HepG2 (cell line): ENCODE data around the gene TP53I3. TPM values are rescaled to one million over a fixed set of nuclear protein-coding genes. Genes with fewer than 3 reads are reported as not detected.

Source experiments
- ADNP ChIP-seq: sonication (generic); formaldehyde crosslinking; IDR thresholded peaks from 2 replicates; pipeline ENCODE4 v1.4.0; 2020; ENCODE audit warnings: missing genetic modification reagents
- KDM5A ChIP-seq: fragments of 200-600 bp; sonication (generic); IDR thresholded peaks from 2 replicates; pipeline ENCODE4 v1.7.0; 2018; ENCODE audit warnings: antibody characterized with exemption, mild to moderate bottlenecking, low read length, borderline replicate concordance
- MATR3 ChIP-seq: sonication (generic); formaldehyde crosslinking; IDR thresholded peaks from 2 replicates; pipeline ENCODE4 v1.4.0; 2020; ENCODE audit warnings: missing genetic modification reagents
- MYNN ChIP-seq: sonication (generic); formaldehyde crosslinking; IDR thresholded peaks from 2 replicates; pipeline ENCODE4 v1.4.0; 2020; ENCODE audit warnings: mild to moderate bottlenecking, low read depth, missing genetic modification reagents
- NFYB ChIP-seq: sonication (generic); formaldehyde crosslinking; IDR thresholded peaks from 2 replicates; pipeline ENCODE4 v1.4.0; 2020; ENCODE audit warnings: missing genetic modification reagents
- PITX1 ChIP-seq: sonication (generic); formaldehyde crosslinking; IDR thresholded peaks from 2 replicates; pipeline ENCODE4 v1.5.1; 2020; ENCODE audit warnings: mild to moderate bottlenecking, missing genetic modification reagents
- SP2 ChIP-seq: sonication (generic); formaldehyde crosslinking; IDR thresholded peaks from 2 replicates; pipeline ENCODE4 v1.5.1; 2020; ENCODE audit warnings: mild to moderate bottlenecking, missing genetic modification reagents
- TBX3 ChIP-seq: fragments of 450-650 bp; IDR thresholded peaks from 2 replicates; pipeline ENCODE4 v1.6.1; 2017; ENCODE audit warnings: antibody characterized with exemption, mild to moderate bottlenecking, inconsistent platforms, borderline replicate concordance
- TCF7 ChIP-seq: sonication (generic); IDR thresholded peaks from 2 replicates; pipeline ENCODE4 v1.6.1; 2016; ENCODE audit warnings: antibody characterized with exemption, low read depth
- ZFP36L1 ChIP-seq: sonication (generic); formaldehyde crosslinking; IDR thresholded peaks from 2 replicates; pipeline ENCODE4 v1.8.0; 2022; ENCODE audit warnings: mild to moderate bottlenecking, missing genetic modification reagents, moderate library complexity
- ZNF431 ChIP-seq: sonication (generic); formaldehyde crosslinking; IDR thresholded peaks from 2 replicates; pipeline ENCODE4 v1.9.0; 2022; ENCODE audit warnings: missing genetic modification reagents, low read depth, mild to moderate bottlenecking, borderline replicate concordance
- ZNF451 ChIP-seq: sonication (generic); formaldehyde crosslinking; IDR thresholded peaks from 2 replicates; pipeline ENCODE4 v1.5.0; 2020; ENCODE audit warnings: mild to moderate bottlenecking, missing genetic modification reagents
- ZNF547 ChIP-seq: sonication (generic); formaldehyde crosslinking; IDR thresholded peaks from 2 replicates; pipeline ENCODE4 v1.5.1; 2020; ENCODE audit warnings: mild to moderate bottlenecking, missing genetic modification reagents
- ZNF674 ChIP-seq: sonication (generic); formaldehyde crosslinking; IDR thresholded peaks from 2 replicates; pipeline ENCODE4 v1.5.0; 2020; ENCODE audit warnings: low read depth, mild to moderate bottlenecking, missing genetic modification reagents
- ZNF703 ChIP-seq: sonication (generic); formaldehyde crosslinking; IDR thresholded peaks from 2 replicates; pipeline ENCODE4 v1.5.1; 2020; ENCODE audit warnings: missing genetic modification reagents, mild to moderate bottlenecking, moderate library complexity, borderline replicate concordance
- ZNF775 ChIP-seq: sonication (generic); formaldehyde crosslinking; IDR thresholded peaks from 2 replicates; pipeline ENCODE4 v1.4.0; 2020; ENCODE audit warnings: missing genetic modification reagents, mild to moderate bottlenecking, moderate library complexity, borderline replicate concordance
- ZNF782 ChIP-seq: sonication (generic); formaldehyde crosslinking; IDR thresholded peaks from 2 replicates; pipeline ENCODE4 v1.4.0; 2020; ENCODE audit warnings: missing genetic modification reagents, mild to moderate bottlenecking, borderline replicate concordance
- ZNF816 ChIP-seq: sonication (generic); formaldehyde crosslinking; IDR thresholded peaks from 2 replicates; pipeline ENCODE4 v1.8.0; 2022; ENCODE audit warnings: missing genetic modification reagents, mild to moderate bottlenecking, borderline replicate concordance
- ZNF841 ChIP-seq: sonication (generic); formaldehyde crosslinking; IDR thresholded peaks from 2 replicates; pipeline ENCODE4 v1.8.1; 2023; ENCODE audit warnings: missing genetic modification reagents, borderline replicate concordance
- ZSCAN20 ChIP-seq: sonication (generic); formaldehyde crosslinking; IDR thresholded peaks from 2 replicates; pipeline ENCODE4 v1.4.0; 2020; ENCODE audit warnings: missing genetic modification reagents, mild to moderate bottlenecking, borderline replicate concordance
- polyA plus RNA-seq, 8 experiments: library from polyadenylated mRNA; depleted of rRNA in 3 of 8; stranded (reverse) in 7 of 8; unstranded in 1 of 8; fragments of >200 nt; fragmentation: Illumina TruSeq in 4 of 8; extraction: Trizol in 4 of 8; gene quantifications; 2 replicates each; pipeline versions ENCODE4 v1.2.1 to v1.2.3, GENCODE V29; 2011 to 2016; ENCODE audit warnings: low read depth in 4 of 8, missing spikeins in 1 of 8, mixed read lengths in 1 of 8; ENCODE audit not compliant: insufficient read depth in 1 of 8
- total RNA-seq, 5 experiments: library from RNA; depleted of rRNA; stranded (reverse); fragments of >200 nt; fragmentation: Illumina TruSeq; extraction: Trizol; gene quantifications; 2 replicates each; pipeline ENCODE4 v1.2.3, GENCODE V29; 2016; ENCODE audit warnings: low read depth in 1 of 5
- TF ChIP-seq, protein P1 (sequence below): sonication (generic); formaldehyde crosslinking; IDR thresholded peaks from 2 replicates; pipeline ENCODE4 v1.4.0; 2020; ENCODE audit warnings: missing genetic modification reagents, borderline replicate concordance
- TF ChIP-seq, protein P2 (sequence below): sonication (generic); formaldehyde crosslinking; IDR thresholded peaks from 2 replicates; pipeline ENCODE4 v1.9.0; 2021; ENCODE audit warnings: missing genetic modification reagents, borderline replicate concordance
- TF ChIP-seq, protein P3 (sequence below): IDR thresholded peaks from 2 replicates; pipeline ENCODE4 v1.6.1; 2016; ENCODE audit warnings: missing compliant biosample characterization, missing genetic modification reagents, borderline replicate concordance

TP53I3 gene
- total and polyA plus RNA-seq, 2 of the 13 experiments (the other 11 are each of a cell fraction or from before 2014, with no cell fraction given): 25.0 to 44.1 TPM

DNA sequence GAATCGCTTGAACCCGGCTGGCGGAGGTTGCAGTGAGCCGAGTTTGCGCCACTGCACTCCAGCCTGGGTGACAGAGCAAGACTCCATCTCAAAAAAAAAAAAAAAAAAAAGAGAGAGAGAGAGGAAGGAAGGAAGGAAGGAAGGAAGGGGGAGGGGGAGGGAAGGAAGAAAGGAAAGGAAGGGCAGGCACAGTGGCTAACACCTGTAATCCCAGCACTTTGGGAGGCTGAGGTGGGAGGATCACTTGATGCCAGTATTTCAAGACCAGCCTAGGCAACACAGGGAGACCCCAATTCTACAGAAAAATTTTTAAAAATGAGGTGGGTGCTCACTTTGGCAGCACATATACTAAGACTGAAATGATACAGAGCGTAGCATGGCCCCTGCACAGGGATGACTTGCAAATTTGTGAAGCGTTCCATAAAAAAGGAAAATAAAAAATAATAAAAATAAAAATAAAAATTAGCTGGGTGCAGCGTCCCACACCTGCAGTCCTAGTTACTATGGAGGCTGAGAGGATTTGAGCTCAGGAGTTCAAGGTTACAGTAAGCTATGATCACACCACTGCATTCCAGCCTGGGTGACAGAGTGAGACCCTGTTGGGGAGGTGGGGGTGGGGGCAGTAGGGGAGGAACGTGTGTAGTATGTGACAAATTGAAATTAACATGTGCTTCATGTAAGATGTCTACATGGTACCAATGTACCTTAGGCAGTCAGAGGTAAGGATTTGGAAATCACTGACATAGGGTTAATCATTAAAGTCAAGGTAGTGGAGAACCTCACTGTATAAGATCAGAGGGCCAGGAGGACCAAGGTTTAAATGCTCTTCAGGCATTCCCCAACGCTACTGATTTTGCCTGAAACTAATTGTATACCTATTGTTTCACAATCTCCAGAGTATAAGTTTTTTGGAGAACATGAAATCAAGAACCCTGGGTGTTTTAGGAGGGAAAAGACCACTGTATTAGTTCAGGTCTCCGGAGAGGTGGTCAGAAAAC lies 38.8 kb downstream of the TP53I3 start (continued):
- TF ChIP-seq TCF7: 0 out of 2 replicates have a peak, but pooled peaks have one; percentile 13
- TF ChIP-seq SP2 (CRISPR knock-in tag): no peak
- no peak for TF ChIP-seq ZSCAN20 (CRISPR knock-in tag)
- TF ChIP-seq KDM5A: no peak; the same call in 1 of the 2 replicates
- TF ChIP-seq, protein P1, sequence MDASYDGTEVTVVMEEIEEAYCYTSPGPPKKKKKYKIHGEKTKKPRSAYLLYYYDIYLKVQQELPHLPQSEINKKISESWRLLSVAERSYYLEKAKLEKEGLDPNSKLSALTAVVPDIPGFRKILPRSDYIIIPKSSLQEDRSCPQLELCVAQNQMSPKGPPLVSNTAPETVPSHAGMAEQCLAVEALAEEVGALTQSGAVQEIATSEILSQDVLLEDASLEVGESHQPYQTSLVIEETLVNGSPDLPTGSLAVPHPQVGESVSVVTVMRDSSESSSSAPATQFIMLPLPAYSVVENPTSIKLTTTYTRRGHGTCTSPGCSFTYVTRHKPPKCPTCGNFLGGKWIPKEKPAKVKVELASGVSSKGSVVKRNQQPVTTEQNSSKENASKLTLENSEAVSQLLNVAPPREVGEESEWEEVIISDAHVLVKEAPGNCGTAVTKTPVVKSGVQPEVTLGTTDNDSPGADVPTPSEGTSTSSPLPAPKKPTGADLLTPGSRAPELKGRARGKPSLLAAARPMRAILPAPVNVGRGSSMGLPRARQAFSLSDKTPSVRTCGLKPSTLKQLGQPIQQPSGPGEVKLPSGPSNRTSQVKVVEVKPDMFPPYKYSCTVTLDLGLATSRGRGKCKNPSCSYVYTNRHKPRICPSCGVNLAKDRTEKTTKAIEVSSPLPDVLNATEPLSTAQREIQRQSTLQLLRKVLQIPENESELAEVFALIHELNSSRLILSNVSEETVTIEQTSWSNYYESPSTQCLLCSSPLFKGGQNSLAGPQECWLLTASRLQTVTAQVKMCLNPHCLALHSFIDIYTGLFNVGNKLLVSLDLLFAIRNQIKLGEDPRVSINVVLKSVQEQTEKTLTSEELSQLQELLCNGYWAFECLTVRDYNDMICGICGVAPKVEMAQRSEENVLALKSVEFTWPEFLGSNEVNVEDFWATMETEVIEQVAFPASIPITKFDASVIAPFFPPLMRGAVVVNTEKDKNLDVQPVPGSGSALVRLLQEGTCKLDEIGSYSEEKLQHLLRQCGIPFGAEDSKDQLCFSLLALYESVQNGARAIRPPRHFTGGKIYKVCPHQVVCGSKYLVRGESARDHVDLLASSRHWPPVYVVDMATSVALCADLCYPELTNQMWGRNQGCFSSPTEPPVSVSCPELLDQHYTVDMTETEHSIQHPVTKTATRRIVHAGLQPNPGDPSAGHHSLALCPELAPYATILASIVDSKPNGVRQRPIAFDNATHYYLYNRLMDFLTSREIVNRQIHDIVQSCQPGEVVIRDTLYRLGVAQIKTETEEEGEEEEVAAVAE (CRISPR knock-in tag): no peak
- no peak for TF ChIP-seq ZNF703 (CRISPR knock-in tag)
- TF ChIP-seq, protein P2, sequence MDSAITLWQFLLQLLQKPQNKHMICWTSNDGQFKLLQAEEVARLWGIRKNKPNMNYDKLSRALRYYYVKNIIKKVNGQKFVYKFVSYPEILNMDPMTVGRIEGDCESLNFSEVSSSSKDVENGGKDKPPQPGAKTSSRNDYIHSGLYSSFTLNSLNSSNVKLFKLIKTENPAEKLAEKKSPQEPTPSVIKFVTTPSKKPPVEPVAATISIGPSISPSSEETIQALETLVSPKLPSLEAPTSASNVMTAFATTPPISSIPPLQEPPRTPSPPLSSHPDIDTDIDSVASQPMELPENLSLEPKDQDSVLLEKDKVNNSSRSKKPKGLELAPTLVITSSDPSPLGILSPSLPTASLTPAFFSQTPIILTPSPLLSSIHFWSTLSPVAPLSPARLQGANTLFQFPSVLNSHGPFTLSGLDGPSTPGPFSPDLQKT: no peak
- TF ChIP-seq ZNF547 (CRISPR knock-in tag): no peak
- TF ChIP-seq ZFP36L1: no peak
- TF ChIP-seq ZNF775: no peak
- TF ChIP-seq, protein P3, sequence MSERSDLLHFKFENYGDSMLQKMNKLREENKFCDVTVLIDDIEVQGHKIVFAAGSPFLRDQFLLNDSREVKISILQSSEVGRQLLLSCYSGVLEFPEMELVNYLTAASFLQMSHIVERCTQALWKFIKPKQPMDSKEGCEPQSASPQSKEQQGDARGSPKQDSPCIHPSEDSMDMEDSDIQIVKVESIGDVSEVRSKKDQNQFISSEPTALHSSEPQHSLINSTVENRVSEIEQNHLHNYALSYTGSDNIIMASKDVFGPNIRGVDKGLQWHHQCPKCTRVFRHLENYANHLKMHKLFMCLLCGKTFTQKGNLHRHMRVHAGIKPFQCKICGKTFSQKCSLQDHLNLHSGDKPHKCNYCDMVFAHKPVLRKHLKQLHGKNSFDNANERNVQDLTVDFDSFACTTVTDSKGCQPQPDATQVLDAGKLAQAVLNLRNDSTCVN: no peak
- no peak for TF ChIP-seq NFYB (CRISPR knock-in tag)
- no peak for TF ChIP-seq ZNF816 (CRISPR knock-in tag)
- TF ChIP-seq ZNF782 (CRISPR knock-in tag): no peak
- no peak for TF ChIP-seq MATR3 (CRISPR knock-in tag)
- no peak for TF ChIP-seq MYNN (CRISPR knock-in tag)
- TF ChIP-seq ZNF841 (CRISPR knock-in tag): no peak
- 0 out of 2 replicates have a peak, but pooled peaks have one; percentile 33 for TF ChIP-seq PITX1 (CRISPR knock-in tag)
- TF ChIP-seq ZNF674 (CRISPR knock-in tag): no peak
- no peak for TF ChIP-seq ADNP (CRISPR knock-in tag)
- TF ChIP-seq ZNF451 (CRISPR knock-in tag): no peak
- no peak for TF ChIP-seq TBX3
- TF ChIP-seq ZNF431 (CRISPR knock-in tag): no peak
